NCI-H1436 (cell line): ENCODE results near the gene ALDH6A1.
"Not testable (repeated sequence)": the region's sequence is repeated elsewhere in the genome, so short reads cannot be mapped to it uniquely, and the experiment has no call there.

Experiments
- DNase-seq: peaks from one replicate; lab custom pipeline; 2025; lab: John Stamatoyannopoulos, UW

The ALDH6A1 gene

GRCh38 chr14:74084277-74085046 is at the start of gene ALDH6A1, which contains the start of gene LIN52:
ALDH6A1 (minus strand) TSS chr14:74084453; CDS start chr14:74084394, 59 bp downstream.
LIN52 (plus strand) TSS chr14:74084956; CDS start chr14:74084975, 19 bp downstream.
- peak; percentile 100 for DNase-seq

GRCh38 chr14:74127634-74128033 is 43.4 kb upstream of the ALDH6A1 start:
- no peak for DNase-seq

- no peak for DNase-seq
Measured at GRCh38 chr14:74126315-74127013, 42.2 kb upstream of the ALDH6A1 start.

- DNase-seq, result not testable (repeated sequence)
Measured at GRCh38 chr14:74125487-74125886, 41.2 kb upstream of the ALDH6A1 start.

- peak; percentile 48 for DNase-seq
Measured at GRCh38 chr14:74111395-74112216, 27.4 kb upstream of the ALDH6A1 start.

GRCh38 chr14:74109369-74109768 is 25.1 kb upstream of the ALDH6A1 start:
- no peak for DNase-seq

- DNase-seq, result no peak
Measured at GRCh38 chr14:74105381-74105780, 21.1 kb upstream of the ALDH6A1 start.

GRCh38 chr14:74089251-74090020 is 5.2 kb upstream of the ALDH6A1 start:
- DNase-seq, result no peak

- DNase-seq, result no peak
Measured at GRCh38 chr14:74085828-74086227, 1.6 kb upstream of the ALDH6A1 start.

- no peak for DNase-seq
Measured at GRCh38 chr14:74085047-74085637, 889 bp upstream of the ALDH6A1 start.

GRCh38 chr14:74083784-74084276 is 423 bp downstream of the ALDH6A1 start:
- no peak for DNase-seq

- DNase-seq, result no peak
Measured at GRCh38 chr14:74083161-74083560, 1.1 kb downstream of the ALDH6A1 start.

- DNase-seq, result no peak
Measured at GRCh38 chr14:74081491-74081890, 2.8 kb downstream of the ALDH6A1 start.

GRCh38 chr14:74080820-74081460 is 3.3 kb downstream of the ALDH6A1 start:
- no peak for DNase-seq

- no peak for DNase-seq
Measured at GRCh38 chr14:74077401-74077800, 6.9 kb downstream of the ALDH6A1 start.

GRCh38 chr14:74065746-74066575 is 18.3 kb downstream of the ALDH6A1 start:
- no peak for DNase-seq

GRCh38 chr14:74064883-74065282 is 19.4 kb downstream of the ALDH6A1 start:
- no peak for DNase-seq

- DNase-seq, result no peak
Measured at GRCh38 chr14:74064426-74064825, 19.8 kb downstream of the ALDH6A1 start.

- DNase-seq, result no peak
Measured at GRCh38 chr14:74062809-74063150, 21.5 kb downstream of the ALDH6A1 start.
